NCI-H748 (cell line): ENCODE measurements around the gene CORO6.

Experiments
- DNase-seq: peaks from one replicate; lab custom pipeline; 2025; ENCODE audit not compliant: unreplicated experiment; lab: John Stamatoyannopoulos, UW

CORO6 gene

DNA sequence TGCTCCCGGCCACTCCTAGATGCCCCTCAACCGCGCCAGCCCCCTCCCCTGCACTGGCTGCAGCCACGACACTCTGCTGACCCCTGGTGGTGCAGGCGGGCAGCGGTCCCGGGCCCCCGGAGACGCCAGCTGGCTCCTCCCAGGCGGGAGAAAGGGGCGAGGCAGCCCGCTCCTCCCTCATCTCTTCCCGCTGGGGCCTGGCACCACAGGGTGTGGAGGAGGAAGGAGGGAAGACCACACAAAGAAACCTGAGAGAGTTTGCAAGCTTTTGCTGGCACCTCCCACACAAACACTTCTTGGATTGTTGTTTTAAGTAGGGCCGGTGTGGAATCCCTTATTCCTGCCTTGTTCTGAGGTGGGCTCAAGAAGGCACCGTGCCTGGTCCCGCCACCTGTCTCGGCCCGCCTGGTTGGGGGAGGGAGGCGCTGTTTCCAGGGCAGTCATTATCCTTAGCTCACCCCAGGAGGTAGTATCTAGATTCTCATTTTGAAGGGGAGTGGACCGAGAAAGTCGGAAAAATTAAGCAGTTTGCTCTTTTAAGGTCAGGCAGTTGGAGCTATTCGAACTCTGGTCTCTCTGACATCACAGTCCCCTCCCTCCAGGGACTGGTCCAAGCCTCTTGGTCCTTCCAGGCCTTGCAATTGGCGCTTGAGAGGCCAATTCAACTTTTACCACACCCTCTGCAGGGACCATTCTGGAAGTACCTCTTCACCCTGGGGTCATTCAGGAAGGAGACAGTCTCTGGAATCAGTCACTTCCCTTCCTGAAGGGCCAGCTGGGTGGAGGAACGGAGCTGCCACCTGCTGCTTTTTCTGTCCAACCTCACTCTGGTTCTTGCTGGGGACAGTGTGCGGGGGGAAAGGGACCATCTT lies 30.7 kb downstream of the CORO6 start:
- DNase-seq: peak; percentile 94

DNA sequence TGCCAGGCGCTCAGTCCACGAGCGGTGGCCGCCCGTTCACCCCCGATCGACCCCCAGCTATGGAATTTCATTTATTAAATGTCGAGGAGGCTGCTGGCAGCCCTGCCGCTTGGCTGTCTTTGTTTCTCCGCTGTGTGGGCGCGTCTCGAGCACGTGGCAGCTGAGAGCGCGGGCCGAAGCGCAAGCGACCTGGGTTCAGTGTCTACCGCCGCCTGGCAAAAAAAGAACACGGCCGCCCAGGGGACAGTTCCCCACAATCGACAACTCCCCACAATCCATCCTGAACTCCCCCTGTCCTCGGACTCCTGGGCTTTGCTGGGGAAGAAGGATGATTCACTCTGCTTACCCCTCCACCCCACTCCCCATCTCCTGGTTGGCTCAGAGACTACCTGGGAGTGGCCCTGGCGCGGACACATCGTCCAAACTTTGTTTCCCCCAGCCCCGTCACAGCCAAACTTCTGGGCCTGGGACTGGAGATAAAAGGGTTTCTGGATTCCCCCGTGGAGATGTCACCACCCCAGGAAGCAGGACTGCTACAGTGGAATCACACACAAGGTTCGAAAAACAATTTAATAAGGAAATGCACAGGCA lies 31.5 kb downstream of the CORO6 start:
- peak; percentile 59 for DNase-seq

DNA sequence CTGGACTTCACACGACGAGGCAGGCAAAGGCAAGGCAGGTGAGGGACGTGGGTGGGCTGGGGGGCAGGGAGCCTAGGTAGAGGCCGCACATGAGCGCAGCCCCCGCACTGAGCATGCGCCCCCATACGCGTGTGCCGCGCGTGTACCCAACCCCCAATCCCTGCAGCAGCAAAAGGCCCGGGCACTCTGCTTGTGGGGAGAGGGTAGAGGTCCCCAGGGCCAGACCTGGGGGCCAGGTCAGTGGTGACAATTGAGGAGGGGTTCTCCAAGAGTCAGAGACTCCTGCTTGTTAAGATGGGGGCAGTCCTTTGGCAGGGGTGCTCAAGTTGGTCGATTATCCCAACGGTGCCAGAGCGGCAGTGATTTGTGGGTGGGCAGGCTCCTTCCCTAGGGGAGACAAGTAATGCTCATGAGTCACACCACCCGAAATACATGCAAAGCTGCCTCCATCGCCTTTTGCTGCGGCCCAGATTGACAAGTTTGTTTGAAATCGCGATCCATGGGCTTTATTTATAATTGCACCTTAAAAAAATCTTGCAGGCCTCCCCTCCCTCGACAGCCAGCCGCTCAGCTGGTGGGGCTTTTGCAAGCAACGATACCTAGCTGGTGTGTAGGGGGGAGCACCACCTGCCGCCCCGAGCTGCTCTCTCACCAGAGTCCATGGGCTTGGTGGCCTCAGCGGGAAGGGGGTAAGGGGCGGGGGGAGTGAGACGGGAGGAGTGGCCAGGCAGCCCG lies 32.1 kb downstream of the CORO6 start:
- peak; percentile 56 for DNase-seq

DNA sequence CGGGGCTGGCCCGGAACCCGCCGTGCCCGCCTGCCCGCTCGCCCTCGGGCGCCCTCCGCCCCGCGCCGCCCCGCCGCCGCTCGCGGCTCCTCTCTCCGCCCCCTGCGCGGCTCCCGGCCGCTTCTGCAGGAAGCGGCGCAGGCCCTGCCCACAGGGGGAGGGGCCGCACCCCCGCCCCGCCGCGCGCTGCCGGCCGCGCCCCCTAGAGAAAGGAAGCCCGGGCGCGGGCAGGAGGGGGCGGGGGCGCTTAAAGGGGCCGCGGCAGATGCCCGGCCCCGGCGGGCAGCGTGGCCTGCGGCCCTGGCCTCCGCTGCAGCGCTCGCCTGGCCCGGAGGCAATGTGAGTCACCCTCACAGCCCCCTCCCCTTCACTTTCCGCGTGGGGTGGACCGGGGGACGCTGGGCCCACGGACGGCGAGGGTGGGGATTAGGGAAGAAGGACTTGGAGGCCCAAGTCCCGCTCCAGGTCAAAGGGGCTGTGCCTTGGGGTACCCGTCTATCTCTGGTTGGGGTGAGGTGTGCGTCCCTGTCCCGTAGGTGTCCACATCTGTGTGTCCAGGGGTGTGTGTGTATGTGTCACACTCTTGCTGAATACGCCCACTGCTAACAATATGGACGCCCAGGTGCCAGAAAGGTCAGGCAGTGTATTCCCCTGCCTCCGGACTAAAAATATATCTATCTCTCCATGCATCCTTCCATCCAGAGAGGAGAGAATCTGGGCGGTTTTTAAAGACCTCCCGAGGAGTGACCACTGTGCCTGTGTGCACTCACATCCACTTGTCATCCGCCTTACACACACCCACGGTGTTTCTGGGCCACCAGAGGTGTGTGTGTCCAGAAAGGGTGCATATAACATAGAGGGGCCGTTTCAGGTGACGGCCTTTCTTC lies 32.9 kb downstream of the CORO6 start, which contains the start of gene GIT1:
Gene GIT1, minus strand, starts transcription at position 125 of the 887 bp plus-strand sequence. CDS start 270 bp downstream, outside the sequence.
- peak; percentile 94 for DNase-seq

DNA sequence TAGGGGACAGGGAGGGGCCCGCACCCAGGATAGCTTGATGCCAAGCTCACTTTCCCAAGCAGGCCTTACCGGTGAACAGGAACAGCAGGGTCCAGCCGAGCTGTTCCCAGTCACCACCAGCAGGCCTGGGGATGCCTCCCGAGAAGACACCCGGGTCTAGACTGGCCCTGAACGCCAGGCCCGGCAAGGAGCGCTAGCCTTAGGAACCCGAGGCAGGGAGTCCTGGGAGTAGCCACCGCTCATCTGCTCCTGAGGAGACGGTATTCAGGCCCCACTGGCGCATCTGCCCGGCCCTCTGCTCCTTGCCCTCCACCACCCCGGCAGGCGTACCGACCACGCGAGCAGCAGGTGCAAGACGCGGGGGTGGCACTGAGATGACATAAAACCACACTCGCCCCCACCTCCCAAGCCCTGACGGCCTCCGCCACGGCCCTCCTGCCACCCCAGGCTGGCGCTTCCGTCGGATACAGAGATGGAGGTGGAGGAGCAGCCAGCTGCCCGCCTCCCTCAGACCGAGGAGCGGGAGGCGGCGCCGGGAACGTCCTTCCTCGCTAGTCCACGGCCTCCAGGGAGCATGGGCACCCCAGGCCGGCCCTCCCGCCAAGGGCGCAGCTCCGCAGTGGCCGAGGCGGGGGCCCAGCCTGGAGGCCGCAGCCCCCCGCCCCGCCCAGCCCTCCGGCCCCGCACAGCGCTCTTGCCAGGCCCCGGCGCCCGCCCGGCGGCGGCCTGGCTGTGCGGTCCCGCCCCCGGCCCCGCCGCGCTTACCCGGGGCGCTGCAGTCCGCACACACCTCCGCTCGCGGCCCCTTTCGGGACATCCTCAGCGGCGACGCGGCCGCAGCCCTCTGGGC lies 33.9 kb downstream of the CORO6 start:
- DNase-seq: peak; percentile 76

DNA sequence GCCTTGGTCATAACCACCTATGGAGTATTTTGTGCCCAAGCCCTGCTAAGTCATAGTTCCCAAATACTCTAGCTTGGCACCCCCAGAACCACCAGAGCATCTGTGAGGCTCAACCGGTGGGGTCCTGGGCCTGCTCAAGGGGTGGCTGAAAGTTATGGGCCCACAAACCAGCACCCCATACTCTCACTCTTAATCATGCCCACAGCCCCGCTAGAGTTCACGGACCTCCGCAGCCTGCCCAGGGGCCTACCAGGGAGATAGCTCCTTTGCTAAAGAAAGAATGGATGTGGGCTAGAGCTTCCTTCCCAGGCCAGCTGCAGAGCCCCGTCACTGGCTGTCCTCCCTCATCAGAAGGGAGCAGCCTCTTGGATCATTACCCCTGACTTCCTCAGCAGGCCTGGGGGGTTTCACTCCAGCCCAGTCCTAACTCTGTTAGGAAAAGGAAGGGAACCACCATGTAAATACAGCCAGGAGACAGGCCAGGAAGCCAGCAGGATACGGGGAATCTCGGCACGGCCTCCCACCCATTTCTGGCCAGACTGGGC lies 34.6 kb downstream of the CORO6 start:
- no peak for DNase-seq

DNA sequence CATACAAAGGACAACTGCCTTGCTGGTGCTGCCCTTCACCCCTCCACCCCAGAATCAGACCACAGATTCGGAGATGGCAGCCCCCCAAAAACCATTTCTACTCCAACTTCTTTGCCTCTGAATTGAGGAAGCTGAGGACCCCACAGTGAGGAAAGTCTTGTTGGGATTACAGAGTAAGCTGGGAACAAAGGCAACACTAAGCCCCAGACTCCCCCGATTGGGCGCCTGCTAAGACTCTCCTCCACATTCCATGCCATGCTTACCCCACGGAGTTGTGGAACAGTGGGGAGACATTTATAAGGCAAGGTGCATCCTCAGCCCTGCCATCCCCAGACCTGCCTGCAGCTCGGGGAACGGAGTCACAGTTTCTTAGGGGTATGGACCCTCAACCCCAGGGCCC lies 35.1 kb downstream of the CORO6 start:
- no peak for DNase-seq

DNA sequence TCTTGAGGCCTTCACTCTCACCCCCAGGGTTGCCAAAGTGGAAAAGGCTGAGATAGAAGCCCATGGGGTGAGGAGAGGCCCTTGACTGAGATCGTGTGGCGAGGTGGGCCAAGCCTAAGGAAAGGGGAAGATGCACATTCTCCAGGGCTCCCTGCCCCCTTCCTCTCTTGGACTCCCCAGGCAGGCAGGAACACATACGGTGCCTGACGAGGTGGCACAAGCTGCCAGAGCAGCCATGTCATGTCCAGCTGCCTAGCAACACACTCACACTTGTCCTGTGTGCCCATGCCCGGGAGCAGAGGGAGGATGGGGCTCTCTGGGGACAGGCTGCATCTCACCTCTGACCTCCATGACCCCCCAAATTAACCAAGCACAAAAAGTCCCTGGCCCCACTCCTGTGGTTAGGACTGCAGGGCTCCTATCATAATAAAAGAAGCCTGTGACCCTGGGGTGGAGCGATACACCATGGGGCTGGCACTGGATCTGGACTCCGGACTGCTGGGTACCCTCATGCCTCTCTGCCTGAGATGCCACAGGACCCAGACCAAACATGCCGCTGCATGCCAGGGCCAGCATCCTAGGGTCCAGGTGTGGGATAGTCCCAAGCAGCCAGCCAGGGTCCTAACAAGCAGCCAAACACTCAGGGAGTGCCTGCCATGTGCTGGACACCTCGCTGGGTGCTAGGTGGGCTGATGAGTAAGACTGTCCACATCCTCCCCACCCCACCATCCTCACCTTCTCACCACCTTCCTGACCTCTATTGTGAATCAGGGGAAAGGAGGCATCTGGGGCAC lies 35.8 kb downstream of the CORO6 start:
- no peak for DNase-seq

DNA sequence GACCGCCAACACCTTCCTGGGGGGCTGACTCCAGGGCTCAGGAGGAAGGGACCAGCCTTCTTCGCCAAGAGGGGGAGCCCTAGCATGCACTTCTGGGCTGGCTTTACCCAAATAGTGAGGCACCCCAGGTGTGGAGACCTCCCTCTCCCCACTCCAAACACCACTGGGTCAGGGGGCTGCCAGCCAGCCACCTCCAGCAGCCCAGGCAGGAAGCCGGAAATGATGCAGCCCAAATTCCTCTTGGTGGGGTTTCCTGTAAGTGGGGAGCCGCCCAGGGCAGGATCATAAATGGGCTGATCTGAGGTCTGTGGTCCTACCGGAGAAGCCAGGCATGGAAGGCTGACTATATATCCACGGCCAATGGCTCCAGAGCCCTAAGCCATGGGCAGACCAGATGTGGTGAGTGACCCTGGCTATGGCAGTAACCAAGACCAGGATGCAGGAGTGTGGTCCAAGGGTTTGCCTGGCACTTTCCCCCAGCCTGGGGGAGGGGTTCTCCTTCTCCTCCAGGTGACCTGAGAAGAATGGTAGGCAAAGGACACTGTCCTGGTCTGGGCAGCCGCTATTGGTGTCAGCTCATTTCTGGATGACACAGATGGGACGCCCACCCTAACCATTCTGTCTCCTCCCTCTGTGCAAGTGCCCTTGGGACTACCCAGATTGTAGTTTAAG lies 37.5 kb downstream of the CORO6 start:
- no peak for DNase-seq

DNA sequence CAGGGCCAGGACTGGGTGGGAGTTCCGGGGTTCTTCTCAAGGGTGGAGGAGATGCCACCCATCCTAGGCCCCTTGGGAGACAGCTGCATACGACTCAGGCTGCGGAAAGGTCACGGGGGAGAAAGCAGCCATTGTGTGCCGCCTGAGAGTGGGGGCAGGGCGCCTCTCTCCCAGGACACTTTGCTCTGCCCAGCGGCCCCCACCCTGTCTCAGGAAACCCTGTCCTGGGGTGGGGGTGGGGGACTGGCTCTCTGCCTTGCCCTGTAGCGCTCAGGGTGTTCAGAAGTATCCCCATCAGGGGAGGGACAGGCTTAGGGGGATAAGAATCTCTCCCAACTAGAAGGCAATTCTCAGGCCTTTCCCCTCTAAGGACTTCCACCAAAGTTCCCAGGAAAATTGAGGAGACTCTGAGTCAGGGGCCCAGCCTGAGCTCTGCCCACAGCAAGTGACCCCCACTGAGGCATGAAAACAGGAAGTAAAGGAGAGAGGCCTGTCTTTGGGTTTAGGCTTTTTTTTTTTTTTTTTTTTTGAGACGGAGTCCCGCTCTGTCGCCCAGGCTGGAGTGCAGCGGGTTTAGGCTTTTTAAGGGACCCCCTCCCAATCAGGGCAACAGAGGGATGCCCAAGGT lies 38.1 kb downstream of the CORO6 start:
- DNase-seq: no peak

DNA sequence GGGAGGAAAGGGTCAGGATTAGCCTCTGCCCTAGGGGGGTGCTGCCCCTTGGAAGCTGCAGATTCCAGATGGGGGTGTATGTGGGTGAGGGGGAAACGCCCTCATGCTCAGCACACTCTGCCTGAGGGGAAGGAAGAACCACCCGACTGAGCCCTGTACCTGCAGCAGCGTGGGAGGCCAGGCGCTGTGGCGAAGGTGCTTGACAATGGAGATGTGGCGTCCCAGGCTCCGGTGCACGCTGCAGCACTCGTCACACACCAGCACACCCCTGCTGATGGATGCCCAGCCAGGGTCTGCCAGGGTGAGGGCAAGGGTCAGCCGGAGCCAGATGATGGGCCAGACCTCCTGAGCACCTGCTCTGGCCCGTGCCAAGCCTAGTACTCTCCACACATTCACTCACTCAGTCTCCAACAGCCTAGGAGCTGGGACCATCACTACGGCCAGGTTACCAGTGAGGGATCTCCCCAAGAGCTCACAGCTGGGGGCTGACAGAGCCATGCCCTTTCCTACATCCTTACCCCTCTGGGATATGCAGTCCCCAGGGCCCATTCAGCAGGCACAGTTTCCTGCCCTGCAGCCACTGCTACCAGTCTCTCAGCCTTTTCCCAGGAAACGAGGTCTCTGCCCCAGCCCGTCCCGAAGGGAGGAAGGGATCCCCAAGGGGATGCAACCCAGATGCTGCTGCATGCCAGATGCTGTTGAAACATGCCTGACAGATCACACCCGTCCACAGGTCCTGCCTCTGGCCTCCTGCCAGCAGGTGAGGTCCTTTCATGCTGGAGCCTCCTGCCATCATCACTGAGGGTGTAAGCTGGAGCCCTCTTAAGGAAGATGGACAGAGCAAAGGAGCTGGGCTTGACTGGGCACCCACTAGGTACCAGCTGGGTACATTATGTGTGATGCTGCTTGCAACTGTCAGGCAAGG lies 39.1 kb downstream of the CORO6 start:
- DNase-seq: no peak

DNA sequence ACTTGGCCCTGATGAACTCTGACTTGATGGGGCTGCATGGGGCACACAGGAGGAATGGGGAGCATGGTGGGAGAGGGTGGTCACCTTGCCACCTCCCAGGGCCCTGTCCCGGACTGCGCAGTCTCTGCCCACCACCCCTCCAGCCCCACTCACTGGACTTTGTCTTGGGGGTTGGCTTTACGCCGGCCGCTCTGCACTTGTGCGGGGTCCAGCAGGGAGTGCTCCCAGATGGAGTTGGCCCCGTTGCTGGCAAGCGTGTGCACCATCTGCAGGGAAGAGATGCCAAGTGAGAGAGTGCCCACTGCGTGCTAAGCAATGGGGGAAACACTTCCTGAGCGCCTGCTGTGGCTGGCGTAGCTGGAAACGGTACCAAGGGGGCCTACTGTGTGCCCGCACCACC lies 39.9 kb downstream of the CORO6 start:
- DNase-seq: no peak

DNA sequence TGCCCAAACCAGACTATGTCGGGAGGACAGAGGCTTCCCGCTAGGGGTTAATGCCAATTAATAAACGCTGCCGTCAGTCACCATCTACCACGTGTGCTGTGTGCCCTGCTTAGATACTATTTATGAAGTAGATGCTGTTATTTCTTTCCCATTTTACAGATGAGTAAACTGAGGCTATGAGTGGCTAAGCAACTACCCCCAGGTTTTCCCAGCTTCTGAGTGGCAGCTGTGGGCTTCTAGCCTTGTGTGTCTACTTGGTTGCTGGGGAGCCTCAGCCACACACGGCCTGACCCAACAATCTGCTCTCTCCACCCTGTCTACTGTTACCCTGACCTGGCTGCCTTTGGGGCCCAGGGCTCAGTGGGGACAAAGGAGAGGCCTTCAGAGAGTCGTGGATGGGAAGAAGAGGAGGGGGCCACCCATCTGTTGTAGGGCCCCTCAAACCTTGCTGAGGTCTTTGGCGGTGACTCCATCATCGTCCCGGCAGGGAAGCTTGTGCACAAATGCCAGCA lies 40.4 kb downstream of the CORO6 start:
- no peak for DNase-seq

DNA sequence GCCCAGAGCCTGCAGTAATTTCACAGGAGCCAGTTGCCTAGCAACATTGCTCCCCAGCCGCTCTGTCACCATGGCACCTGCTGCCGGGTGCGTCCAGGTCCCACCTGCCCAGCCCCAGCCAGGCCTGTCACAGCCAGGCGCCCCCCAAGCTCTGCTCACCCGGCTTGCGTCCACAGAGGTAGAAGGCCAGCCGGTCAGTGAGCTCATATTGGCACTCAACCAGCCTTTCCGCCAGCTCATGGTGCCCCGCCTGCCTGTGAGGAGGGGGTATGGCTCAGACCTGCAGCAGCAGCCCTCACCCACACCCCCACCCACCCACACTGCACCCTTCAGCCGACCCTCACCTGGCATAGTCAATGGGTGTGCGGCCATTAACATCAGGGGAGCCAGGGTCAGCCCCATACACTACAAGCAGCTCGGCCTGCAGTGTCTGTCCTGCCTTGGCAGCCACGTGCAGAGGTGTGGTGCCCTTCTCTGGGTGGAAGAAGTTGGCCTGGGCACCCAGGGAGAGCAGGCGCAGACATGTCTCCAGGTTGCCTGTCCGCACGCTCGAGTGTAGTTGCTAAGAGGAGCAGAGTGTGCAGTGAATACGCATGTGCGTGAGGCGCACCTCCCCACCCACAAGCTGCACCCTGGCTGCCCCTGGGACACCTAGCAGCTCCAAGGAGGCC lies 41.0 kb downstream of the CORO6 start:
- peak; percentile 85 for DNase-seq

DNA sequence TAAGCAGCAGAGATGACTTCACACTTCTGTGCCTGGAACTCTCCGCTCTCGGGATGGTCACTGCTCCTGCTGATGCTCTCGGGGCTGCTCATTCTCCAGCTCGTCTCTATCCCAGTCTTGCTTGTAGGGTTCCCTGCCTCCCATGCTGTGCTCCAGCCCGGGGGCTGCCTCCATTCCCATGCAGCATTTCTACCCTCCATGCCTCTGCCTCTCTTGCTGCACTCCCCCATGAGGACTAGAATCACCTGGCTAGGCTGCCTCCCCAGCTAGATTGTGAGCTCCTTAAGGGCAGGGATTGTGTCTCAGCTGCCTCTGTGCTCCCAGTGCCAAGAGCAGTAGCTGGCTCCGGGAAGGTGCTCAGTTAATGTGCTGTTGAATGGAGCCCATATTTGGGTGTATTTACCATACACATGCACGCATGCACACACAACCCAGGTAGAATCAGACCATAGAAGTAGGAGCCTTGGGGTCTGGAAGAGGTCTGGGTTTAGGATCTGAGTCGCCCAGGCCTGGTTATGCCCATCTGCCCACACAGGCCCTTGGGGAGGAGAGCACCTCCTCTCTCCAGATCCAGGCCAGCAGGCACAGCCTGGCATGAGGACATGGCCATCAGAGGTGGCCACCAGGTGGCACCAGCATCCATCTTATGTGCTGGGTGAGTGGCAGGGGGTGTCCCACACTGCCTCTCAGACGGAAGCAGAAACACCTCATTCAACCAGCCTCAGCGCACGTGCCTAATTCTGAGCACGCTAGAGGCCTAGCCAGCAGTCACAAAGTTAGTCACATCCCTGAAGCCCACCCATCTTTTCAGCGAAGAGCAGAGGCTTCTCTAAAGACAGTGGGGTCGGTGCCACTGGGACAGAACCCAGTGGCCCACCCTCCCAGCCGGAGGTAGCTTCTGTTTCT lies 42.6 kb downstream of the CORO6 start:
- peak; percentile 83 for DNase-seq
